SK-N-SH (cell line): ENCODE data around the gene CEP162.

Source experiments
- EZH2phosphoT487 ChIP-seq: fragments of 200-600 bp; sonication (generic); IDR thresholded peaks from 2 replicates; pipeline ENCODE4 v1.6.1; 2017; ENCODE audit warnings: low read depth, mixed run types, mild to moderate bottlenecking, antibody characterized with exemption, moderate library complexity, borderline replicate concordance
- POLR2AphosphoS5 ChIP-seq: IDR thresholded peaks from 2 replicates; pipeline ENCODE4 v1.6.1; 2012; ENCODE audit warnings: low read depth, low read length
- TAF1 ChIP-seq: IDR thresholded peaks from 2 replicates; pipeline ENCODE4 v1.6.1; 2012; ENCODE audit warnings: low read depth, mild to moderate bottlenecking, low read length, moderate library complexity, borderline replicate concordance
- TF ChIP-seq, protein P1 (sequence below): fragments of 200-600 bp; sonication (generic); IDR thresholded peaks from 2 replicates; pipeline ENCODE4 v1.6.1; 2017; ENCODE audit warnings: antibody characterized with exemption, mild to moderate bottlenecking, moderate library complexity

- TF ChIP-seq, protein P1, sequence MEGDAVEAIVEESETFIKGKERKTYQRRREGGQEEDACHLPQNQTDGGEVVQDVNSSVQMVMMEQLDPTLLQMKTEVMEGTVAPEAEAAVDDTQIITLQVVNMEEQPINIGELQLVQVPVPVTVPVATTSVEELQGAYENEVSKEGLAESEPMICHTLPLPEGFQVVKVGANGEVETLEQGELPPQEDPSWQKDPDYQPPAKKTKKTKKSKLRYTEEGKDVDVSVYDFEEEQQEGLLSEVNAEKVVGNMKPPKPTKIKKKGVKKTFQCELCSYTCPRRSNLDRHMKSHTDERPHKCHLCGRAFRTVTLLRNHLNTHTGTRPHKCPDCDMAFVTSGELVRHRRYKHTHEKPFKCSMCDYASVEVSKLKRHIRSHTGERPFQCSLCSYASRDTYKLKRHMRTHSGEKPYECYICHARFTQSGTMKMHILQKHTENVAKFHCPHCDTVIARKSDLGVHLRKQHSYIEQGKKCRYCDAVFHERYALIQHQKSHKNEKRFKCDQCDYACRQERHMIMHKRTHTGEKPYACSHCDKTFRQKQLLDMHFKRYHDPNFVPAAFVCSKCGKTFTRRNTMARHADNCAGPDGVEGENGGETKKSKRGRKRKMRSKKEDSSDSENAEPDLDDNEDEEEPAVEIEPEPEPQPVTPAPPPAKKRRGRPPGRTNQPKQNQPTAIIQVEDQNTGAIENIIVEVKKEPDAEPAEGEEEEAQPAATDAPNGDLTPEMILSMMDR = no peak
- TF ChIP-seq EZH2phosphoT487 = no peak
- TF ChIP-seq TAF1 = no peak
- no peak for TF ChIP-seq POLR2AphosphoS5
Observed at GRCh38 chr6:84183430-84183829, 44.0 kb downstream of the CEP162 start.
